Natural killer cell (primary cell): ENCODE measurements around the gene IFT43. TPM values are rescaled to one million over a fixed set of nuclear protein-coding genes. Genes with fewer than 3 reads are reported as not detected.
A peak's percentile ranks its signal among the peaks of the same experiment; 100 is the strongest.

Source experiments
- ATAC-seq, 3 donors: fragments of 150-1000 bp in 2 of 3; fragments of 200-7000 bp in 1 of 3; cut with Tn5 transposase; 1 replicate in 1 of 3; 2 replicates in 2 of 3; pipeline ENCODE4 v1.10.0; 2021; ENCODE audit warnings: mild to moderate bottlenecking in 2 of 3, moderate library complexity in 2 of 3
- DNase-seq, 2 donors: peaks; one replicate each; pipeline versions ENCODE4 v3.0.0 to v3.0.0-alpha.2; 2013 to 2021; ENCODE audit warnings: mixed read lengths in 1 of 2
- H3K27ac ChIP-seq: one replicate; pipeline ENCODE4 v1.5.1; 2013; ENCODE audit warnings: mild to moderate bottlenecking, low read length
- H3K27me3 ChIP-seq: one replicate; pipeline ENCODE4 v1.6.1; 2013; ENCODE audit warnings: low read length; ENCODE audit not compliant: control insufficient read depth, insufficient read depth
- H3K36me3 ChIP-seq: one replicate; pipeline ENCODE4 v1.6.1; 2013; ENCODE audit warnings: low read length; ENCODE audit not compliant: control insufficient read depth, insufficient read depth
- H3K4me1 ChIP-seq: one replicate; pipeline ENCODE4 v1.6.1; 2013; ENCODE audit warnings: low read length; ENCODE audit not compliant: control insufficient read depth, insufficient read depth
- H3K4me3 ChIP-seq: one replicate; pipeline ENCODE4 v1.5.1; 2013; ENCODE audit warnings: low read length
- H3K9me3 ChIP-seq: one replicate; pipeline ENCODE4 v1.6.1; 2013; ENCODE audit warnings: low read length; ENCODE audit not compliant: control insufficient read depth, insufficient read depth
- H3K27ac Mint-ChIP-seq, 2 donors: one replicate each; pipeline ENCODE4 v1.8.0; 2022; ENCODE audit warnings: mild to moderate bottlenecking in 2 of 2, mixed read lengths in 2 of 2, moderate library complexity in 1 of 2
- H3K27me3 Mint-ChIP-seq, 2 donors: one replicate each; pipeline ENCODE4 v1.8.0; 2022; ENCODE audit warnings: low read depth in 2 of 2, mixed read lengths in 2 of 2
- H3K36me3 Mint-ChIP-seq: one replicate; pipeline ENCODE4 v1.8.0; 2022; ENCODE audit warnings: mixed read lengths
- H3K4me1 Mint-ChIP-seq, 2 donors: one replicate each; pipeline ENCODE4 v1.8.0; 2022; ENCODE audit warnings: mixed read lengths in 2 of 2
- H3K4me3 Mint-ChIP-seq: one replicate; pipeline ENCODE4 v1.8.0; 2022; ENCODE audit warnings: mild to moderate bottlenecking, moderate library complexity, mixed read lengths
- H3K9me3 Mint-ChIP-seq, 2 donors: one replicate each; pipeline ENCODE4 v1.8.0; 2022; ENCODE audit warnings: mixed read lengths in 2 of 2
- WGBS: methylation state at CpG from one replicate; pipeline ENCODE4 v1.1.7; 2013; ENCODE audit warnings: missing lambda C conversion rate; ENCODE audit not compliant: insufficient coverage; 5-methylcytosine and 5-hydroxymethylcytosine counted together
- intact Hi-C: fragments of 100-400 bp; cut with micrococcal nuclease; formaldehyde crosslinking; loops from one replicate; pipeline ENCODE4 v1.14.2; 2022
- total RNA-seq, 4 donors: library from RNA; stranded (reverse); fragments of 120-200 nt in 1 of 4; gene quantifications; one replicate each; pipeline versions ENCODE4 v1.2.3 to v1.2.4, GENCODE V29; 2013 to 2022
- TF ChIP-seq, protein P1 (sequence below): fragments of 200-600 bp; IDR thresholded peaks from one replicate; pipeline ENCODE4 v1.8.0; 2022; ENCODE audit warnings: antibody characterized with exemption

The IFT43 gene
- total RNA-seq, 3 donors from 2014 or later (not counting 1 experiment from before 2014, with no cell fraction given) = 19.0 to 20.8 (median 20.7) TPM

- peaks cover 16% of the 10 kb centered on the region for H3K4me1 ChIP-seq
- Mint-ChIP-seq H3K36me3 (peaks cover 8% of the 10 kb centered on the region), H3K4me1 (peaks cover 14 to 16% of the 10 kb centered on the region in 2 donors), H3K27ac (peak overlapping the region in 1 of 2 donors; percentile 93), H3K4me3 (peak overlapping the region; percentile 90), H3K27me3 (no peaks in the 10 kb centered on the region), H3K9me3 (no peaks in the 10 kb centered on the region)
- intact Hi-C loops = no loop called here
- H3K27me3 ChIP-seq = no peaks in the 10 kb centered on the region
- ATAC-seq = no peak
- no peaks in the 10 kb centered on the region for H3K36me3 ChIP-seq
- 93% methylated on average over 3 of the region's 3 CpGs for WGBS
- TF ChIP-seq, protein P1, sequence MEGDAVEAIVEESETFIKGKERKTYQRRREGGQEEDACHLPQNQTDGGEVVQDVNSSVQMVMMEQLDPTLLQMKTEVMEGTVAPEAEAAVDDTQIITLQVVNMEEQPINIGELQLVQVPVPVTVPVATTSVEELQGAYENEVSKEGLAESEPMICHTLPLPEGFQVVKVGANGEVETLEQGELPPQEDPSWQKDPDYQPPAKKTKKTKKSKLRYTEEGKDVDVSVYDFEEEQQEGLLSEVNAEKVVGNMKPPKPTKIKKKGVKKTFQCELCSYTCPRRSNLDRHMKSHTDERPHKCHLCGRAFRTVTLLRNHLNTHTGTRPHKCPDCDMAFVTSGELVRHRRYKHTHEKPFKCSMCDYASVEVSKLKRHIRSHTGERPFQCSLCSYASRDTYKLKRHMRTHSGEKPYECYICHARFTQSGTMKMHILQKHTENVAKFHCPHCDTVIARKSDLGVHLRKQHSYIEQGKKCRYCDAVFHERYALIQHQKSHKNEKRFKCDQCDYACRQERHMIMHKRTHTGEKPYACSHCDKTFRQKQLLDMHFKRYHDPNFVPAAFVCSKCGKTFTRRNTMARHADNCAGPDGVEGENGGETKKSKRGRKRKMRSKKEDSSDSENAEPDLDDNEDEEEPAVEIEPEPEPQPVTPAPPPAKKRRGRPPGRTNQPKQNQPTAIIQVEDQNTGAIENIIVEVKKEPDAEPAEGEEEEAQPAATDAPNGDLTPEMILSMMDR = no peak
- H3K9me3 ChIP-seq = no peaks in the 10 kb centered on the region
- no peak overlapping the region for H3K4me3 ChIP-seq
- DNase-seq = no peak
- no peak overlapping the region for H3K27ac ChIP-seq
Measured at GRCh38 chr14:75987201-75987970, 1.8 kb downstream of the IFT43 start.

DNA sequence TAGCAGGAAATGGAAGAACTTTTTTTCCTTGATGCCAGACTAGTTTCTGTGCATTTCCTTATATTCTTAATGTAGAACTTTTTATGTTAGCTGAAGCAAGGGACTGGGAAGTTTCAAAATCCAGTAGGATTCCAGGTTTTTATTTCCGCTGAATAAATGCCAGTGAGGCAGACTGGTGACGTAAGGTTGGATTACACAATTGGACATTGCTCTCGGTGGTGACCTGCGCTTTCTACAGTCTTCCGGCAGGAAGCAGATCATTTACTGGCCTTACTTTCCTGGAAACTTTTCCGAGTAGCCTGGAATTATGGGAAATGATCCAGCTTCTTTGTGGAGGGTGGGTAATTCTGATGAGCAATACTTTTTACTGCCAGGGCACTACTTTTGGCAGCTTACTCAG, 3.6 kb downstream of the IFT43 start:
- TF ChIP-seq, protein P1 = no peak
- no peaks in the 10 kb centered on the region for H3K27me3 Mint-ChIP-seq
- no peak for DNase-seq
- Histone ChIP-seq H3K4me1 (peaks cover 11% of the 10 kb centered on the region), H3K4me3 (no peak overlapping the region), H3K9me3 (no peaks in the 10 kb centered on the region), H3K27ac (no peak overlapping the region), H3K36me3 (no peaks in the 10 kb centered on the region), H3K27me3 (no peaks in the 10 kb centered on the region)
- no peak overlapping the region for H3K4me3 Mint-ChIP-seq
- H3K9me3 Mint-ChIP-seq = no peaks in the 10 kb centered on the region
- 98% methylated on average over 6 of the region's 6 CpGs for WGBS
- H3K4me1 Mint-ChIP-seq = peaks cover 14 to 16% of the 10 kb centered on the region in 2 donors
- no peak for ATAC-seq
- no peak overlapping the region for H3K27ac Mint-ChIP-seq
- peaks cover 12% of the 10 kb centered on the region for H3K36me3 Mint-ChIP-seq
- intact Hi-C loops = no loop called here

- intact Hi-C loops = no loop called here
- 95% methylated on average over 3 of the region's 4 CpGs for WGBS
Measured at GRCh38 chr14:75990297-75990696, 4.7 kb downstream of the IFT43 start.

More at GRCh38 chr14:75990297-75990696, 4.7 kb downstream of the IFT43 start:
- Mint-ChIP-seq H3K9me3 (no peaks in the 10 kb centered on the region), H3K4me1 (peaks cover 12 to 16% of the 10 kb centered on the region in 2 donors), H3K27ac (no peak overlapping the region), H3K27me3 (no peaks in the 10 kb centered on the region), H3K4me3 (no peak overlapping the region), H3K36me3 (peaks cover 17% of the 10 kb centered on the region)
- H3K36me3 ChIP-seq = peaks cover 4% of the 10 kb centered on the region
- H3K4me3 ChIP-seq = no peak overlapping the region
- ATAC-seq = no peak
- H3K27me3 ChIP-seq = no peaks in the 10 kb centered on the region
- TF ChIP-seq, protein P1 = no peak
- no peak overlapping the region for H3K27ac ChIP-seq
- peaks cover 10% of the 10 kb centered on the region for H3K4me1 ChIP-seq
- DNase-seq = no peak
- no peaks in the 10 kb centered on the region for H3K9me3 ChIP-seq
